NCI-H2196 treated with DMSO at 0.1 percent for 48 hours (cell line): ENCODE data around the gene NT5C1A.
A peak's percentile ranks its signal among the peaks of the same experiment; 100 is the strongest.

Experiments
- DNase-seq: peaks from one replicate; lab custom pipeline; 2025; ENCODE audit not compliant: unreplicated experiment; lab: John Stamatoyannopoulos, UW

NT5C1A gene

GRCh38 chr1:39690225-39690624 lies 18.3 kb upstream of the NT5C1A start:
- no peak for DNase-seq

GRCh38 chr1:39689635-39690034 lies 17.7 kb upstream of the NT5C1A start:
- peak; percentile 11 for DNase-seq

GRCh38 chr1:39689214-39689613 lies 17.3 kb upstream of the NT5C1A start:
- no peak for DNase-seq

DNA sequence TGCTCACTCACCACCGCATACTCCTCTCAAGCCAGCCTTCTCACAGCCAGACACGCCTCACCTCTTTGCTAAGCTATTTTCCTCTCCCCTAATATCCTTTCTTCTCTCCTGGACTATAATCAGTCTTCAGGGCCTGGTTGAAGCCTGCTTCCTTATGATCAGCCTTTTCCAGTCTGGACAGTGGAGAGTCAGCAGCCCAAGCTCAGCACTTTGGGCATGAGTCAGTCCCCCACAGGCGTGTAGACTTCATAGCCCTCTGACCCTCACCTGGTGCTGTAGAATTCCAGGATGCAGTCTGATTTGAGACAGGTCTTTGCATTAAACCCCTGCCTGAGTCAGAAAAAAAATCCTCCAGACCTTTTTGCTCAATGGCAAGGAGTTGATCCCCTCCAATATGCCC lies 16.8 kb upstream of the NT5C1A start:
- DNase-seq = no peak

GRCh38 chr1:39687243-39687642 lies 15.3 kb upstream of the NT5C1A start:
- no peak for DNase-seq

DNA sequence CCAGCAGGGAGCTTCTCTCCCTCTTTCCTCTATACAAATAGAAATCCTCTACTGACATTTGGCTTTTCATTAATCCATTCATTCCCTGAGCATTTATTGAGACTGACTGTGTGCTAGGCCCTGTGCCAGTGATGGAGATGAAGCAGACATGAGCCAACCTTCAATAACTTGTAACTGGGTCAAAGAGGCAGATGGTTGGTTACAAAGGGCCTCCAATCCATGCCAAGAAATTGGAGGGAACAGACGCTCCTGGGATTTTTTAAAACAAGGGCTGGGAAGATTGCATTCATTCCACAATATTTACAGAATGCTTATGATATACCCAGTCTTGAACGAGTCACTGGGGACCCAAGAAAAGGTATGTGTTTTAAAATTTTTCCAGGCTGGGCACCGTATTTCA lies 13.2 kb upstream of the NT5C1A start:
- no peak for DNase-seq

GRCh38 chr1:39684313-39684664 lies 12.4 kb upstream of the NT5C1A start:
- no peak for DNase-seq

DNA sequence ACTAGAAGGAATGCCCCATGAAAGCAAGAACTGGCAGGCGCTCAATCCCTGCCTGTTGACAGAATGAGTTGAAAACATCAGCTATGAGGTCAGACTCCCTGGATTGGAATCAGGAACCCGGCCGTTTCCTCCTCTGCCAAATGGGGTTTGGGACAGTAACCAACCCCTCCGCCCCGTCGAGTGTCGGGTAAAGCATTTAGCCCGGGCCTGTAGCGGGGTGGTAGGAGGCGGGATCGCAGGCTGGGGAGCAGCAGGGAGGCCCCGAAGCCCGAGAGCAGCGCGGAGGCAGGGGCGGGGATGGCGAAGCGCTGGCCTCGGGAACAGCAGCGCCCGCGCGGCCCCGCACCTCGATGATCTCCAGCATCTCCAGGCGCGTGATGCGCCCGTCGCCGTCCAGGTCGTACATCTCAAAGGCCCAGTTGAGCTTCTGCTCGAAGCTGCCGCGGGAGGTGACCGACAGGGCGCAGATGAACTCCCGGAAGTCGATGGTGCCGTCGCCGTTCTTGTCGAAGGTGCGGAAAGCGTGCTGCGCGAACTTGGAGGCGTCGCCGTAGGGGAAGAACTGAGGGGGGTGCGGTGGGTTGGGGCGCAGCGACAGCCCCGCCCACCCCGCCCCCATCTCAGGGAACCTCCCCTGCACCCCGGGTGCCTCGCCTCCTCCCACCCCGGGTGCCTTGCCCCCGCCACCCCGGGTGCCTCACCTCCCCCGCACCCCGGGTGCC lies 11.8 kb upstream of the NT5C1A start:
- no peak for DNase-seq

DNA sequence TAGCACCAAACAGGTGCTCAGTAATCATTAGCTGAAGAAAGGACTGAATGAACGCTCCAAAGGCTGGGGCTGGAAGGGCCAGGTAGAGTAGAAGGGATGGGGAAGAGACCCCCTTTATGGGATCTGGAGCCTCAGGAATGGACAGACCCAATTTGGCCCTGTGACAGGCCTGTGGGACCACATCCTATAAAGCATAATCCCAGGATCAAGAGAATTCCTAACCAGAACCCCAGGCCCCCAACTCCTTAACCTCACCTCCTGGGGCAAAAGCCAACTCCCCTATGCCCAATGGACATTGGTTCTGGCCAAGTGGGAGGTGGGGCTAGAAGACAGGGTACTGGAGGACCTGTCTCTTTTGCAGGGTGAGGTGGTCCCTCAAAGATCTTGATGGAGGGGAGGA lies 10.1 kb upstream of the NT5C1A start:
- DNase-seq = no peak

- no peak for DNase-seq
Measured at GRCh38 chr1:39681294-39681693, 9.4 kb upstream of the NT5C1A start.

GRCh38 chr1:39680751-39681150 lies 8.8 kb upstream of the NT5C1A start:
- no peak for DNase-seq

DNA sequence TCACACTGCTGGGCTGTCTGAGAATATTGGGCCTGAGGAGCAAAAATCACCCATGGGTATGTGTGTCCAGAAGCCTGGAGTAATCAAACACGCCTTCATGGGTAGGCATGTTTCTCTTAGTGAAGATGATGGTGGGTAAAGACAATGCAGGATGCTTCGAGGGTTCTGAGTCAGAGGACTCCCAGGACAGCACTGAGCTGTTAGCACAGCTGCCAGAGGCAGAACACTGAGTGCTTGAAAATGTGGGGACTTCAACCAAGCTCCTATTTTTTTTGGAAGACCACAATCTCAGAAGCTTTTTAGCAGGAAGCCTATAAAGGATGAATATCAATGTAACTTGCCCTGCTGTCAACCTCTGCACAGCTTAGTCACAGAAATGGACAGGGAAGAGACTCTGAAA lies 7.9 kb upstream of the NT5C1A start:
- no peak for DNase-seq

GRCh38 chr1:39678889-39679288 lies 7.0 kb upstream of the NT5C1A start:
- DNase-seq = no peak

DNA sequence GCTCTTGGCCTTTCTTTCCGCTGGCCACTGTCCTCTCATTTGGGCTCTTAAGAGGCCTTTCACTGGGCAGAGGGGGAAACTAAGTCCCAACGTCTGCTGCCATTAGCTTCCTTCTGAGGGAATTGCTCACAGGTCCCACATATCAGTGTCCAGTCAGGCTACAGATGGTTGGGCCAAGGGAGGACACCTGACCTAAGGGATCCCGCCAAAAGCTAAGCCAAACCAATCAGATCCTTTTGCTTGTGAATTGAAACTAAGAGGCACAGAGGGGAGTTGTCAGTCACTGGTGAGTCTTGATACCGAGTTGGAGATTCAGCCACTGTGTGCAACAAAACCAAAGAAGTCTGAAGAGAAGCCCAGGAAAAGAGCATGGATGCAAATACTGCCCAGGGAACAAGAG lies 5.7 kb upstream of the NT5C1A start:
- DNase-seq = no peak

DNA sequence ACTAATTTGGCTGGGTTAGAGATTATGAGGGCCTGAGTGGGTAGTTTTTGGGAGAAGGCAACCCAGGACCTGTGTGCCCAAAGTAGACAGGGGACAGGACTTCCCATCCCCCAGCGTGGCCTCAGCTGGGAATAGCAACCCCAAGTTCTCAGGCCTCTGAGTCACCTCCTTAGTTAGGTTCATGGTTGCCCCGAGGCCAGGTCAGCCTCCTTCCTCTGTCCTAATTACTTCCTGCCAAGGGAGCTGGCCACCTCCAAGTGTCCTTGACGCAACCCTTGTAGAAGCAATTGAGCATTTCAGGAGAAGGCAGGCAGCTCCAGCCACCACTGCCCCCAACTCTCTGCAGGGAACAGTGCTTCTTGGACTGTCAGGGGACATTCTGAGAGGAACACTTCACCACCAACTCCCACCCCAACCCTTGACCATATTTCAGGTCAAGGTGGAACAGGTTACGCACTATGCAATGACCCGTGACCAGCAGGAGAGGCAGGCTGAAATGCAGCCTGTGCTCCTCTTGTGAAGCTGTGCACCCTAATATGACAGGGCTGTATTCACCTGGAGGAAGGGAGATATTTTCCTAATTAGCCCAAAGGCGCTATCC lies 5.1 kb upstream of the NT5C1A start:
- DNase-seq = no peak

DNA sequence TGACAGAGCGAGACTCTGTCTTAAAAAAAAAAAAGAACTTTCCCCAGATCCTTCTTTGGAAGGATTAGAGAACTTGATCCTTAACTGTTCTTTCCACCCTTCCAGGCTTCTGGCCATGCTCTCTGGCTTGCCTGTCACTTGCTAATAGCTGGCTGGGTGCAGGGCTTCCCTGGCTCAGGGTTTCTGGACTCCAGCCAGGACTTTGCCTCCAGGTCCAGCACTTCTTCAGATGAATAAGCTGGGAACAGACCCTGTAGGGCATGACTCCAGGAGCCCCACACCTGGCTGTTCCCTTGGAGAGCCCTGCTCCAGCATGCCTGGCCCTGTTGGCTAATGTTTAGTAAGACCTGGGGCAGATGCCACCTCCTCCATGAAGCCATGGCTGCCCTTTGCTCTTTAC lies 3.3 kb upstream of the NT5C1A start:
- DNase-seq = no peak

- DNase-seq = no peak
Measured at GRCh38 chr1:39673215-39673614, 1.3 kb upstream of the NT5C1A start.

- DNase-seq = no peak
Measured at GRCh38 chr1:39672551-39672947, 642 bp upstream of the NT5C1A start.

DNA sequence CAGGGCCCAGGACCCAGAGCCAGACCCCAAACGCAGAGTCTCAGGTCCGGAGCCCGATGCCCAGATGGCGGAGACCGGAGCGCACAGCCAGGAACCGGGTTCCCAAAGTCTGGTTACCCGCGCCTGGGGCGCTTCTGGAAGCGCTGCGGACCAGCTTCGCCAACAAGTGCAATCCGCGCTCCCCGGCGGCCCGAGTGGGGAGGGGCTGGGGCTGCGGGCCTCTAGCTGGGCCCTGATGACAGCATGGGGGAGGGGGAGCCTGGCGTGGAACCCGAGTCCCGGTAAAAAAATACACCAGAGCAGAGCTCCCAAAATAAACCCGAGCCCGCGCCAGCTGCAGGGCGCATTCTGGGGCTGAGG lies 494 bp downstream of the NT5C1A start:
- no peak for DNase-seq

DNA sequence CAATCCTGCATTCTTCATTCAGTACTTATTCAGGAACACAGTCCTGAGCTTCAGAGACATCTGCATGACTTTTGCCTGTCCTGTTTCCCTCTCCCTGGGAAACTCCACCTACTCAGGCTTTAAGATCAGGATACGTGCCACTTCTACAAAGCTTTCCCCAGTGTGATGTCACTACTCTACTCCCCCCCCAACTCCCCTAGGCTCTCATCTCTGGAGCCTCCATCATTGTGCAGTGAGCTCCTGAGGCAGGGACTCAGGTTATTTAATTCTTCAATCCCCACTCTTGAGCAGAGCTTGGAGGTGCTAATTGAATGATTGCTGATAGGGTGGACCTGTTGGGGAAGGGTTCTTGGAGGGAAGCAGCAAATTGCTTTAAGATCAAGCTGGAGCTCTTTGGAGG lies 1.2 kb downstream of the NT5C1A start:
- no peak for DNase-seq

- DNase-seq = no peak
Measured at GRCh38 chr1:39668894-39669293, 3.0 kb downstream of the NT5C1A start.

DNA sequence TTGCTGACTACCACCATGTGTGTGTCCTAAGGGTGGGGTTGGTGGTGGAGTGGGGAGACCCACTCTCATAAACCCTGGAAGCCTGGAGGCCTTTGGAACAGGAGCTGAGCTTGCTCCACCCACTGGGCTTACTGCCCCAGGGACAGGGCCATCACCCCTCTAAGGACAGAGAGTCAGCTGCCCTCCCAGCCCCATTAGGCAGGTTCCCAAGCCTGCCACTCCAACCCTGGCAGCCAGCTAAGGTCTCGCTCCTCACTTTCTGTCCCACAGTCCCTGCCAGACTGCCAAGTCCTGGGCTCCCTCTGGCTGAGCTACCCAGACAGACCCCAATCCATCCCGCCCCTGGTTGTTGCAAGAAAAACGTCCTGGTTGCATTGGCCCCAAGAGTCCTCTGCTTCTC lies 3.8 kb downstream of the NT5C1A start:
- no peak for DNase-seq

DNA sequence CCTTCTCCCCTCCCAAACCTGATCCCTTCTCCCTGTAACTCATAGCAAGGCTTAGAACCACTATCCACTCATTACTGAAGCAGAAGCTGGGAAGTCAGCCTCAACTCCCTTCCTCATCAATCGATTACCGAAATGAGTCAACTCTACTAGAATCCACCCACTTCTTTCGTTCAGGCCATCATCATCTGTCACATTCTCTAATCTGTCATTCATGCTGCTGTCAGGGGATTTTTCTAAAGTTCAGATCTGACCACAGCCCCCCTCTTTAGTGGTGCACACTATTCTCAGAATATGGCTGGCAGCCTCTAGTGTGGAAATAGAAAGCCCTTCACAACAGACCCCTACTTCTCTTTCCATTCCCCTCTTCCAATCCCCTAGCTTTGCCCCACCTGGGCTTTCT lies 5.1 kb downstream of the NT5C1A start:
- DNase-seq = no peak
